ENCODE data around the gene GATAD2A.

DNA sequence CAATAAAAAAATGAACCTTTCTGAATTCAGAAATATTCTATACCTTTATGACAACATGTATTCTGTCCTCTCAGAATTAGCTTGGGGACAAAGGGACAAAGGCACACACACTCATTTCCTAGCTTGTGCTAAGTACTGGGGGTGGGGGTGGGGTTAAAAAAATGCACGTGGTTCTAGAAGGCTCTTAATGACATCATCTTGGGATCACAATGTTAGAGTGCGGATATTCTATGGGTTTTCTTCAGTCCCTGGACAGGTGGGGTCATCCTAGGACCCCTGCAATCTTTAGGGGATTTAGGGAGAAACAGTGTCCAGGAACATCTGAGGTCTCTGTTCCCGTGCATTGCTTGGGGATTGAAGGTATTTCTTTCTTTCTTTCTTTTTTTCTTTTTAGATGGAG is 21.8 kb downstream of the GATAD2A start:
- TF ChIP-seq POLR2A (IDR thresholded peaks at IDR 0.05; ENCODE audit: low read length): no peak
- no peak for TF ChIP-seq GATA1 (IDR thresholded peaks at IDR 0.05; ENCODE audit: low read depth, low read length)
